Keratinocyte (primary cell): ENCODE data around the gene NRARP. TPM values are rescaled to one million over a fixed set of nuclear protein-coding genes. Genes with fewer than 3 reads are reported as not detected.

Experiments
- DNase-seq: peaks from one replicate; pipeline ENCODE4 v3.0.0-alpha.2; 2011; ENCODE audit warnings: low read depth, missing footprints, low spot score
- FAIRE-seq: peaks from 2 replicates; lab custom pipeline; 2011; peaks lifted over from hg19 to GRCh38; lab: Jason Lieb, UNC
- H2AFZ ChIP-seq: 2 replicates; pipeline ENCODE4 v1.6.0; 2012; ENCODE audit warnings: low read length, control low read depth, inconsistent platforms; ENCODE audit not compliant: control insufficient read depth
- H3K27ac ChIP-seq: 2 replicates; pipeline ENCODE4 v1.5.1; 2011; ENCODE audit warnings: low read length; ENCODE audit not compliant: control insufficient read depth, insufficient read depth
- H3K27me3 ChIP-seq: 3 replicates; pipeline ENCODE4 v1.6.0; 2011; ENCODE audit warnings: low read length; ENCODE audit not compliant: control insufficient read depth, insufficient read depth; ENCODE audit errors: extremely low read depth
- H3K36me3 ChIP-seq, 2 experiments: 2 replicates in 1 of 2; 3 replicates in 1 of 2; pipeline ENCODE4 v1.5.1; 2011; ENCODE audit warnings: low read length in 2 of 2, mild to moderate bottlenecking in 1 of 2; ENCODE audit not compliant: control insufficient read depth in 2 of 2, insufficient read depth in 2 of 2; ENCODE audit errors: extremely low read depth in 1 of 2
- H3K4me1 ChIP-seq: 3 replicates; pipeline ENCODE4 v1.5.1; 2011; ENCODE audit warnings: low read length; ENCODE audit not compliant: control insufficient read depth, insufficient read depth; ENCODE audit errors: extremely low read depth
- H3K4me2 ChIP-seq: 3 replicates; pipeline ENCODE4 v1.6.0; 2011; ENCODE audit warnings: low read depth, low read length; ENCODE audit not compliant: control insufficient read depth, insufficient read depth; ENCODE audit errors: extremely low read depth
- H3K4me3 ChIP-seq, 3 experiments: fragments of 200-600 bp in 1 of 3; sonication (generic) in 1 of 3; 2 replicates in 2 of 3; 3 replicates in 1 of 3; pipeline ENCODE4 v1.5.1; 2011 to 2016; ENCODE audit warnings: low read length in 3 of 3, mild to moderate bottlenecking in 3 of 3, control low read depth in 2 of 3, inconsistent platforms in 1 of 3, low read depth in 1 of 3, mixed read lengths in 1 of 3, mixed run types in 1 of 3, moderate library complexity in 1 of 3; ENCODE audit not compliant: control insufficient read depth in 2 of 3, insufficient read depth in 2 of 3; ENCODE audit errors: extremely low read depth in 1 of 3
- H3K79me2 ChIP-seq: 2 replicates; pipeline ENCODE4 v1.6.0; 2012; ENCODE audit warnings: low read length; ENCODE audit not compliant: control insufficient read depth, insufficient read depth
- H3K9ac ChIP-seq: 3 replicates; pipeline ENCODE4 v1.6.0; 2011; ENCODE audit warnings: low read length; ENCODE audit not compliant: control insufficient read depth, insufficient read depth; ENCODE audit errors: extremely low read depth
- H3K9me1 ChIP-seq: 3 replicates; pipeline ENCODE4 v1.6.0; 2011; ENCODE audit warnings: low read length; ENCODE audit not compliant: control insufficient read depth, insufficient read depth; ENCODE audit errors: extremely low read depth
- H3K9me3 ChIP-seq: 2 replicates; pipeline ENCODE4 v1.5.1; 2012; ENCODE audit warnings: low read depth, low read length; ENCODE audit not compliant: control insufficient read depth
- H4K20me1 ChIP-seq: 3 replicates; pipeline ENCODE4 v1.6.0; 2011; ENCODE audit warnings: low read length; ENCODE audit not compliant: control insufficient read depth, insufficient read depth; ENCODE audit errors: extremely low read depth
- EZH2 ChIP-seq: IDR thresholded peaks from one replicate; pipeline ENCODE4 v1.6.1; 2012; ENCODE audit warnings: inconsistent platforms, mild to moderate bottlenecking, low read length, moderate library complexity
- dilution Hi-C: fragments of 300-500 bp; cut with MboI; formaldehyde crosslinking; loops from one replicate; pipeline ENCODE4 v1.7.0; 2020; ENCODE audit warnings: low sequenced_read_pairs; ENCODE audit not compliant: extremely low pct_ligation_motif_present
- polyA plus RNA-seq, 5 experiments: library from polyadenylated mRNA; depleted of rRNA in 3 of 5; stranded (reverse) in 3 of 5; stranded (forward) in 1 of 5; unstranded in 1 of 5; fragments of >200 nt; gene quantifications; 1 replicate in 1 of 5; 2 replicates in 3 of 5; 3 replicates in 1 of 5; pipeline versions ENCODE4 v1.2.1 to v1.2.3, GENCODE V29; 2011 to 2012; ENCODE audit warnings: missing spikeins in 2 of 5, low read depth in 1 of 5, low replicate concordance in 1 of 5
- TF ChIP-seq, protein P1 (sequence below), 3 experiments: IDR thresholded peaks in 1 of 3; conservative IDR thresholded peaks in 1 of 3; optimal IDR thresholded peaks in 1 of 3; 2 replicates in 2 of 3; 3 replicates in 1 of 3; pipeline versions ENCODE3 to v1.5.1; 2011; ENCODE audit warnings: low read length in 3 of 3, mild to moderate bottlenecking in 3 of 3, moderate library complexity in 2 of 3, control low read depth in 1 of 3, inconsistent platforms in 1 of 3; ENCODE audit not compliant: insufficient read depth in 2 of 3; ENCODE audit errors: extremely low read depth in 1 of 3

Gene NRARP
- polyA plus RNA-seq, 1 donor (not counting 4 experiments of a cell fraction or from before 2014, with no cell fraction given) = 2.4 TPM

DNA sequence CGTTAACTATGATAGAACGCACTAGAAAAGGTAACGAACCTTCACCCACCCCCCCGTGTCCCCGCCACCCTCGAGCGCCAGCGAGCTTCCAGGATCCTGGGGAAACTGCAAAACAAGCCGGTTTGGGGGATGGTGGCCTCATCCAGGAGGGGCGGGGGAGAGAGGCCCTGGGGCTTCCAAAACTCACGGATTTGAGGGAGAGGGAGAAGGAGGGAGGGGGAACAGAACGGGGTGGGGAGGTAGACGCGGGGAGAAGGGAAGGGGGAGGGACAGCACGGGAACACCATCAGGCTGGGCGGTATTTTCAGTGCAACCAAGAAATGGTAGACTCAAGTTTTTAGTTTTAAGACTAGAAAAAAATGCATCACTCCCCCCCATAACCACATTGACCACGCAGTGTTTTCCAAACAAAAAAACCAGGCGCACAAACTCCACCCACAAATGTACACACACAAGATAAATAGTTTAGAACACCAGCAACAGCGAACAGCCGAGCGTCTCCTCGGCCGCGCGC is 1.4 kb downstream of the NRARP start:
- FAIRE-seq (no peak), DNase-seq (no peak)
- no peaks in the 10 kb centered on the region for H3K9me1 ChIP-seq
- H3K9ac ChIP-seq = peak overlapping the region; percentile 41
- H3K4me2 ChIP-seq = peak overlapping the region; percentile 76
- TF ChIP-seq, protein P1, sequence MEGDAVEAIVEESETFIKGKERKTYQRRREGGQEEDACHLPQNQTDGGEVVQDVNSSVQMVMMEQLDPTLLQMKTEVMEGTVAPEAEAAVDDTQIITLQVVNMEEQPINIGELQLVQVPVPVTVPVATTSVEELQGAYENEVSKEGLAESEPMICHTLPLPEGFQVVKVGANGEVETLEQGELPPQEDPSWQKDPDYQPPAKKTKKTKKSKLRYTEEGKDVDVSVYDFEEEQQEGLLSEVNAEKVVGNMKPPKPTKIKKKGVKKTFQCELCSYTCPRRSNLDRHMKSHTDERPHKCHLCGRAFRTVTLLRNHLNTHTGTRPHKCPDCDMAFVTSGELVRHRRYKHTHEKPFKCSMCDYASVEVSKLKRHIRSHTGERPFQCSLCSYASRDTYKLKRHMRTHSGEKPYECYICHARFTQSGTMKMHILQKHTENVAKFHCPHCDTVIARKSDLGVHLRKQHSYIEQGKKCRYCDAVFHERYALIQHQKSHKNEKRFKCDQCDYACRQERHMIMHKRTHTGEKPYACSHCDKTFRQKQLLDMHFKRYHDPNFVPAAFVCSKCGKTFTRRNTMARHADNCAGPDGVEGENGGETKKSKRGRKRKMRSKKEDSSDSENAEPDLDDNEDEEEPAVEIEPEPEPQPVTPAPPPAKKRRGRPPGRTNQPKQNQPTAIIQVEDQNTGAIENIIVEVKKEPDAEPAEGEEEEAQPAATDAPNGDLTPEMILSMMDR (optimal IDR thresholded peaks at IDR 0.05 in 1 of 3, IDR thresholded peaks at IDR 0.05 in 1 of 3, conservative IDR thresholded peaks at IDR 0.05 in 1 of 3; ENCODE audit: extremely low read depth in 1 of 3, insufficient read depth in 2 of 3, low read length in 3 of 3) = no peak
- no peak for TF ChIP-seq EZH2
- no peaks in the 10 kb centered on the region for H3K79me2 ChIP-seq
- H3K4me1 ChIP-seq = peaks cover 22% of the 10 kb centered on the region
- H2AFZ ChIP-seq = no peak overlapping the region
- H3K9me3 ChIP-seq = no peaks in the 10 kb centered on the region
- H3K36me3 ChIP-seq = no peaks in the 10 kb centered on the region
- peaks cover 14% of the 10 kb centered on the region for H3K27me3 ChIP-seq
- dilution Hi-C loops = no loop called here
- H3K27ac ChIP-seq = no peak overlapping the region
- no peaks in the 10 kb centered on the region for H4K20me1 ChIP-seq
- H3K4me3 ChIP-seq = peak overlapping the region; percentile 21 to 70 (median 59)

DNA sequence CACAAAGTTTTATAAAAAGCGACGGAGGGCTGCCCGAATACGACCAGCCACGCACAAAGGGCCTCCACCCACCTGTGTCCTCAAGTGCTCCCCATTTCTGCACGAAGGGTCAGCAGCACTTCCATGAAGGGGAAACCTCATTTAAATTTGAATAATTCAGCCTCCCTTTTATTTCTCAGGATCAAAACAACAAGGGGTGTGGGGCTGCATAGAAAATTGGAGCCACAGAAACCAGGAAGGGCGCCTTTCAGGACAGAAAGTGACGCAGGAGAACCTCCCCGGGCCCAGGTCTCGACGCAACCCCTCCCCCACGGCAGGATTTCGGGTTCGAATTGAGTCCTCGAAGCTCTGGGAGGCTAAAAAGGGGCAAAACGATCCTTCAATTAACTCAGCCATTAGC is 2.1 kb downstream of the NRARP start:
- no peak overlapping the region for H2AFZ ChIP-seq
- H3K9ac ChIP-seq = no peak overlapping the region
- H3K79me2 ChIP-seq = no peaks in the 10 kb centered on the region
- H3K9me1 ChIP-seq = no peaks in the 10 kb centered on the region
- TF ChIP-seq EZH2 = no peak
- TF ChIP-seq, protein P1 (optimal IDR thresholded peaks at IDR 0.05 in 1 of 3, IDR thresholded peaks at IDR 0.05 in 1 of 3, conservative IDR thresholded peaks at IDR 0.05 in 1 of 3; ENCODE audit: extremely low read depth in 1 of 3, insufficient read depth in 2 of 3, low read length in 3 of 3) = no peak
- H3K27me3 ChIP-seq = peaks cover 14% of the 10 kb centered on the region
- no peak for DNase-seq
- dilution Hi-C loops = no loop called here
- H4K20me1 ChIP-seq = no peaks in the 10 kb centered on the region
- no peak overlapping the region for H3K4me2 ChIP-seq
- H3K9me3 ChIP-seq = no peaks in the 10 kb centered on the region
- FAIRE-seq = no peak
- H3K36me3 ChIP-seq = no peaks in the 10 kb centered on the region
- no peak overlapping the region for H3K27ac ChIP-seq
- H3K4me1 ChIP-seq = peaks cover 17% of the 10 kb centered on the region
- no peak overlapping the region for H3K4me3 ChIP-seq
